ENCODE results near the gene DTX3L. TPM values are rescaled to one million over a fixed set of nuclear protein-coding genes. Genes with fewer than 3 reads are reported as not detected.

The DTX3L gene
- total and polyA plus RNA-seq, 10 of the 15 experiments (the other 5 are each of a cell fraction or from before 2014, with no cell fraction given): 9.9 to 41.4 (median 21.7) TPM

DNA sequence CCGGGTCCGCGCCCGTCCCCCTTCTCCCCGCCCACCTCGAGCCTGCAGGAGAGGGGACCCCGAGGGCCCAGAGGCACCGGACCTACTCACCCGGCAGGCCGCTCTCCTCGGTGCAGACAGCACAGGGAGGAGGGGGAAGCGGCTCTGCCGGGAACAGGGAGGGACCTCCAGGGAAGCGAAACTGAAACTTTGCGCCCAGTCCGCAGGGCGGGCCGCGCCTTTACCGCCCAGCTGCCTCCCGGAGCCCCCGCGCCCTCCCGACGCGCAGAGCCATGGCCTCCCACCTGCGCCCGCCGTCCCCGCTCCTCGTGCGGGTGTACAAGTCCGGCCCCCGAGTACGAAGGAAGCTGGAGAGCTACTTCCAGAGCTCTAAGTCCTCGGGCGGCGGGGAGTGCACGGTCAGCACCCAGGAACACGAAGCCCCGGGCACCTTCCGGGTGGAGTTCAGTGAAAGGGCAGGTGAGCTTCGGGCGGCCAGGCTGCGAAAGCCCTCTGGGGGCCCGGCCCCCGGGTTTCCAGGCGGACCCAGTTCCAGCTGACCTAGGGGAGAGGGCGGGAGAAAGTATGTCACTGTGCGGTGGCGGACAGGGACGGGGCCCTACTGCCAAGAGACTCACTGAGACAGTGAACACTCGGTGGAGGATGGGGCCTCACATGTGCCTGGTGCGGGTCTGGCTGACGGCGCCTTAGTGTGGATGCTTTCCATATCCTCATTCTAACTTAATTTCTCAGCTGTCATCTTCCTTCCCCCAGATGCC lies at the start of gene DTX3L, which contains the start of gene PARP9 (continued):
- TF ChIP-seq, protein P1, sequence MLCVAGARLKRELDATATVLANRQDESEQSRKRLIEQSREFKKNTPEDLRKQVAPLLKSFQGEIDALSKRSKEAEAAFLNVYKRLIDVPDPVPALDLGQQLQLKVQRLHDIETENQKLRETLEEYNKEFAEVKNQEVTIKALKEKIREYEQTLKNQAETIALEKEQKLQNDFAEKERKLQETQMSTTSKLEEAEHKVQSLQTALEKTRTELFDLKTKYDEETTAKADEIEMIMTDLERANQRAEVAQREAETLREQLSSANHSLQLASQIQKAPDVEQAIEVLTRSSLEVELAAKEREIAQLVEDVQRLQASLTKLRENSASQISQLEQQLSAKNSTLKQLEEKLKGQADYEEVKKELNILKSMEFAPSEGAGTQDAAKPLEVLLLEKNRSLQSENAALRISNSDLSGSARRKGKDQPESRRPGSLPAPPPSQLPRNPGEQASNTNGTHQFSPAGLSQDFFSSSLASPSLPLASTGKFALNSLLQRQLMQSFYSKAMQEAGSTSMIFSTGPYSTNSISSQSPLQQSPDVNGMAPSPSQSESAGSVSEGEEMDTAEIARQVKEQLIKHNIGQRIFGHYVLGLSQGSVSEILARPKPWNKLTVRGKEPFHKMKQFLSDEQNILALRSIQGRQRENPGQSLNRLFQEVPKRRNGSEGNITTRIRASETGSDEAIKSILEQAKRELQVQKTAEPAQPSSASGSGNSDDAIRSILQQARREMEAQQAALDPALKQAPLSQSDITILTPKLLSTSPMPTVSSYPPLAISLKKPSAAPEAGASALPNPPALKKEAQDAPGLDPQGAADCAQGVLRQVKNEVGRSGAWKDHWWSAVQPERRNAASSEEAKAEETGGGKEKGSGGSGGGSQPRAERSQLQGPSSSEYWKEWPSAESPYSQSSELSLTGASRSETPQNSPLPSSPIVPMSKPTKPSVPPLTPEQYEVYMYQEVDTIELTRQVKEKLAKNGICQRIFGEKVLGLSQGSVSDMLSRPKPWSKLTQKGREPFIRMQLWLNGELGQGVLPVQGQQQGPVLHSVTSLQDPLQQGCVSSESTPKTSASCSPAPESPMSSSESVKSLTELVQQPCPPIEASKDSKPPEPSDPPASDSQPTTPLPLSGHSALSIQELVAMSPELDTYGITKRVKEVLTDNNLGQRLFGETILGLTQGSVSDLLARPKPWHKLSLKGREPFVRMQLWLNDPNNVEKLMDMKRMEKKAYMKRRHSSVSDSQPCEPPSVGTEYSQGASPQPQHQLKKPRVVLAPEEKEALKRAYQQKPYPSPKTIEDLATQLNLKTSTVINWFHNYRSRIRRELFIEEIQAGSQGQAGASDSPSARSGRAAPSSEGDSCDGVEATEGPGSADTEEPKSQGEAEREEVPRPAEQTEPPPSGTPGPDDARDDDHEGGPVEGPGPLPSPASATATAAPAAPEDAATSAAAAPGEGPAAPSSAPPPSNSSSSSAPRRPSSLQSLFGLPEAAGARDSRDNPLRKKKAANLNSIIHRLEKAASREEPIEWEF (IDR thresholded peaks at IDR 0.05; ENCODE audit: insufficient replicate concordance, low read depth, low read length): no peak
- TF ChIP-seq BCLAF1 (IDR thresholded peaks at IDR 0.05): no peak
- TF ChIP-seq ATF7 (IDR thresholded peaks at IDR 0.05; ENCODE audit: low read depth): peak; percentile 34; the same call in 1 of the 2 replicates
- TF ChIP-seq NR2C2 (IDR thresholded peaks at IDR 0.05; ENCODE audit: borderline replicate concordance, control insufficient read depth, insufficient read length, low read depth): no peak
- peak; percentile 58; the same call in 1 of the 2 replicates for TF ChIP-seq MLLT1 (IDR thresholded peaks at IDR 0.05)
- TF ChIP-seq, protein P2, sequence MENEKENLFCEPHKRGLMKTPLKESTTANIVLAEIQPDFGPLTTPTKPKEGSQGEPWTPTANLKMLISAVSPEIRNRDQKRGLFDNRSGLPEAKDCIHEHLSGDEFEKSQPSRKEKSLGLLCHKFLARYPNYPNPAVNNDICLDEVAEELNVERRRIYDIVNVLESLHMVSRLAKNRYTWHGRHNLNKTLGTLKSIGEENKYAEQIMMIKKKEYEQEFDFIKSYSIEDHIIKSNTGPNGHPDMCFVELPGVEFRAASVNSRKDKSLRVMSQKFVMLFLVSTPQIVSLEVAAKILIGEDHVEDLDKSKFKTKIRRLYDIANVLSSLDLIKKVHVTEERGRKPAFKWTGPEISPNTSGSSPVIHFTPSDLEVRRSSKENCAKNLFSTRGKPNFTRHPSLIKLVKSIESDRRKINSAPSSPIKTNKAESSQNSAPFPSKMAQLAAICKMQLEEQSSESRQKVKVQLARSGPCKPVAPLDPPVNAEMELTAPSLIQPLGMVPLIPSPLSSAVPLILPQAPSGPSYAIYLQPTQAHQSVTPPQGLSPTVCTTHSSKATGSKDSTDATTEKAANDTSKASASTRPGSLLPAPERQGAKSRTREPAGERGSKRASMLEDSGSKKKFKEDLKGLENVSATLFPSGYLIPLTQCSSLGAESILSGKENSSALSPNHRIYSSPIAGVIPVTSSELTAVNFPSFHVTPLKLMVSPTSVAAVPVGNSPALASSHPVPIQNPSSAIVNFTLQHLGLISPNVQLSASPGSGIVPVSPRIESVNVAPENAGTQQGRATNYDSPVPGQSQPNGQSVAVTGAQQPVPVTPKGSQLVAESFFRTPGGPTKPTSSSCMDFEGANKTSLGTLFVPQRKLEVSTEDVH (IDR thresholded peaks at IDR 0.05; ENCODE audit: low read depth, partially characterized antibody): no peak
- TF ChIP-seq ASH2L (IDR thresholded peaks at IDR 0.05; ENCODE audit: borderline replicate concordance, low read depth): peak; percentile 97; the same call in 1 of the 2 replicates
- no peak for TF ChIP-seq EZH2 (IDR thresholded peaks at IDR 0.05; ENCODE audit: borderline replicate concordance, control insufficient read depth, low read depth, low read length)
- TF ChIP-seq CHD2 (IDR thresholded peaks at IDR 0.05; ENCODE audit: borderline replicate concordance, low read depth, low read length): 0 out of 2 replicates have a peak, but pooled peaks have one; percentile 37
- no peak for TF ChIP-seq CEBPB (IDR thresholded peaks at IDR 0.05; ENCODE audit: borderline replicate concordance in 1 of 2, low read depth in 2 of 2, low read length in 2 of 2)
- TF ChIP-seq MEF2B (IDR thresholded peaks at IDR 0.05; ENCODE audit: partially characterized antibody, poor library complexity, severe bottlenecking): no peak
- no peak for TF ChIP-seq IRF5 (IDR thresholded peaks at IDR 0.05; ENCODE audit: borderline replicate concordance)
- no peak for TF ChIP-seq RCOR1 (conservative IDR thresholded peaks at IDR 0.05; ENCODE audit: low read depth, low read length)
